Keratinocyte (primary cell): ENCODE data around the gene HID1.

ENCODE experiments used
- EZH2 ChIP-seq: IDR thresholded peaks from one replicate; pipeline ENCODE4 v1.6.1; 2012; ENCODE audit warnings: inconsistent platforms, mild to moderate bottlenecking, low read length, moderate library complexity
- TF ChIP-seq, protein P1 (sequence below), 3 experiments: IDR thresholded peaks in 1 of 3; conservative IDR thresholded peaks in 1 of 3; optimal IDR thresholded peaks in 1 of 3; 2 replicates in 2 of 3; 3 replicates in 1 of 3; pipeline versions ENCODE3 to v1.5.1; 2011; ENCODE audit warnings: low read length in 3 of 3, mild to moderate bottlenecking in 3 of 3, moderate library complexity in 2 of 3, control low read depth in 1 of 3, inconsistent platforms in 1 of 3; ENCODE audit not compliant: insufficient read depth in 2 of 3; ENCODE audit errors: extremely low read depth in 1 of 3

DNA sequence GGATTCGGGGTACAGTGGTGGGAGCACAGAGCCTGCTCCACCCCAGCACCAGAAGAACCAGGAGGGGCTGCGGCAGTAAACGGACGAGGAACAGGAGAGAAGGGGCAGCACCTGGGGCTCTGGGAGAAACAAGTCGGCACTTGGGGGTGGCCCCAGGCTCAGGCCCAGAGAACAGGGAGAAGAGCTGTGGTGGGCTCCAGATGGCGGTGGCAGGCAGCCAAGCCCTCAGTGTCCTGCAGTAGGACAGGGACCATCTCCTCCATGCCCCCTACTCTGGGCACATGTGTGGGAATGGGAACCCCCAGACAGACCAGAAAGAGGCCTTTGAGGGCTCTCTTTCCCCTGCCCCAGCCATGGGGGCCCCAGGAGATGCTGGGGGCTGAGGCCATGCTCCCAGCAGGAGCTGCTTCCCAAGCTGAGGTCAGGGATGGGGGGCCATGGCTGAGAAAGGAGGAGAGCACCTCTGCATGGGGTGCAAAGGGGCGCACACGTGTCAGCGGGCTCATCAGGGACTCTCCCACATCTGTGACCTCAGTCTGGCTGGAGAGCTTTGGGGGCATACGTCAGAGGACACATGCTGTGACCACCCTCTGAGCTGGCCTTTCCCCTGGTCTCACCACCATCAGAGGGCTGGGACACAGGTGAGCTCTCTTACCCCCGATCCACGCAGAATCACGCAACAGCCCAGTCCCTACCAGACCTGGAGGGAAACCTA is 56.3 kb downstream of the HID1 start:
- TF ChIP-seq, protein P1, sequence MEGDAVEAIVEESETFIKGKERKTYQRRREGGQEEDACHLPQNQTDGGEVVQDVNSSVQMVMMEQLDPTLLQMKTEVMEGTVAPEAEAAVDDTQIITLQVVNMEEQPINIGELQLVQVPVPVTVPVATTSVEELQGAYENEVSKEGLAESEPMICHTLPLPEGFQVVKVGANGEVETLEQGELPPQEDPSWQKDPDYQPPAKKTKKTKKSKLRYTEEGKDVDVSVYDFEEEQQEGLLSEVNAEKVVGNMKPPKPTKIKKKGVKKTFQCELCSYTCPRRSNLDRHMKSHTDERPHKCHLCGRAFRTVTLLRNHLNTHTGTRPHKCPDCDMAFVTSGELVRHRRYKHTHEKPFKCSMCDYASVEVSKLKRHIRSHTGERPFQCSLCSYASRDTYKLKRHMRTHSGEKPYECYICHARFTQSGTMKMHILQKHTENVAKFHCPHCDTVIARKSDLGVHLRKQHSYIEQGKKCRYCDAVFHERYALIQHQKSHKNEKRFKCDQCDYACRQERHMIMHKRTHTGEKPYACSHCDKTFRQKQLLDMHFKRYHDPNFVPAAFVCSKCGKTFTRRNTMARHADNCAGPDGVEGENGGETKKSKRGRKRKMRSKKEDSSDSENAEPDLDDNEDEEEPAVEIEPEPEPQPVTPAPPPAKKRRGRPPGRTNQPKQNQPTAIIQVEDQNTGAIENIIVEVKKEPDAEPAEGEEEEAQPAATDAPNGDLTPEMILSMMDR (optimal IDR thresholded peaks at IDR 0.05 in 1 of 3, IDR thresholded peaks at IDR 0.05 in 1 of 3, conservative IDR thresholded peaks at IDR 0.05 in 1 of 3; ENCODE audit: extremely low read depth in 1 of 3, insufficient read depth in 2 of 3, low read length in 3 of 3), result no peak
- TF ChIP-seq EZH2, result no peak
